ENCODE data around the gene MRC2.

The MRC2 gene

DNA sequence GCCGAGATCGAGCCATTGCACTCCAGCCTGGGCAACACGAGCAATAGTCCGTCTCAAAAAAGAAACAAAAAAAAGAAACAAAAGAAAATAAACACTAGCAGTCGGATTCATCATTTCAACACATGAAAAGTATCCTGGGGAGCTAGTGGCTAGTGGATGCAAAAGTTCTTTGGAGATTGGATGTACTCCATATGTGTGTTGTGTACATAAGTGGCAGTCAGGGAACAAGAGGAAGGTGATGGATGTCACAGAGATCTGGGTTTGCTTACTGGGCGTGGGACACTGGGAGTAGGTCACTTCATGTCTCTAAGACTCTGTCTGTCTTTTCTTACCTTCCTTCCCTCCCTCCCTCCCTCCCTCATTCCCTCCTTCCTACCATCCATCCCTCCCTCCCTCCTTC, 35.4 kb downstream of the MRC2 start:
- no peak for DNase-seq

- no peak for DNase-seq
These were observed 35.8 kb downstream of the MRC2 start for GRCh38 chr17:62663304-62663703.

GRCh38 chr17:62664336-62665120, 37.1 kb downstream of the MRC2 start:
- DNase-seq, result no peak

- DNase-seq, result no peak
These were observed 38.1 kb downstream of the MRC2 start for GRCh38 chr17:62665599-62665998.

- DNase-seq, result no peak
These were observed 38.8 kb downstream of the MRC2 start for GRCh38 chr17:62666061-62666800.

DNA sequence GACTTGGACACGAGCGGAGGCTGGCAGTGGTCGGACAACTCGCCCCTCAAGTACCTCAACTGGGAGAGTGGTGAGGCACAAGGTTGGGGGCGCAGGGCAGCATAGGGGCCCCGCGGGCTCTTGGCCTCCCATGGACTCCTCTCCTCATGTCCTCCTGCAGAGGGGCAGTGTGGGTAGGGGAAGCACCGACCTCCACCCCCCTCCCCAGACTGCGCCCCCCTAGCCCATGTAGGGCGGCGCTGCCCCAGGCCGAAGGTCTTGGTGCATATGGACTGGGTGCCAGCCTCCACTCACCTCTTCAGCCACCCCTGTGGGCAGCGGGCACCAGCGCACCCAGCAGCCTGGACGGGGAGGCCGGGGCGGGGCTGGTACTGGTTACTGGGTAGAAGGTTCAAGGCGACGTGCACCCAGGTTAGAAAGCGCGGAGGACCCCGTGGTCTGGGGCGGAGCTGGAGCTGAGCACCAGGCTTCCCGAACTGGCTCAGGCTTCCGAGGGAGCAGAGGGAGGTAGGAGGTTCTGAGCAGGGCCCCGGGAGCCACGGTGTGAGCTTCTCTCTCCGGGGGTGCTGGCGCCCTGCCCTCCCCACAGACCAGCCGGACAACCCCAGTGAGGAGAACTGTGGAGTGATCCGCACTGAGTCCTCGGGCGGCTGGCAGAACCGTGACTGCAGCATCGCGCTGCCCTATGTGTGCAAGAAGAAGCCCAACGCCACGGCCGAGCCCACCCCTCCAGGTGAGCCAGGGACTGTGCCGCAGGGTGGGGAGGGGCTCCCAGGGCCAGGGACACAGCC, 39.5 kb downstream of the MRC2 start:
- DNase-seq, result no peak

- DNase-seq, result no peak
These were observed 40.8 kb downstream of the MRC2 start for GRCh38 chr17:62668091-62668804.

- DNase-seq, result no peak
These were observed 42.8 kb downstream of the MRC2 start for GRCh38 chr17:62670202-62670821.

GRCh38 chr17:62671553-62671952, 44.1 kb downstream of the MRC2 start:
- DNase-seq, result no peak

GRCh38 chr17:62672957-62673356, 45.5 kb downstream of the MRC2 start:
- no peak for DNase-seq

- DNase-seq, result no peak
These were observed 46.3 kb downstream of the MRC2 start for GRCh38 chr17:62673614-62674362.

DNA sequence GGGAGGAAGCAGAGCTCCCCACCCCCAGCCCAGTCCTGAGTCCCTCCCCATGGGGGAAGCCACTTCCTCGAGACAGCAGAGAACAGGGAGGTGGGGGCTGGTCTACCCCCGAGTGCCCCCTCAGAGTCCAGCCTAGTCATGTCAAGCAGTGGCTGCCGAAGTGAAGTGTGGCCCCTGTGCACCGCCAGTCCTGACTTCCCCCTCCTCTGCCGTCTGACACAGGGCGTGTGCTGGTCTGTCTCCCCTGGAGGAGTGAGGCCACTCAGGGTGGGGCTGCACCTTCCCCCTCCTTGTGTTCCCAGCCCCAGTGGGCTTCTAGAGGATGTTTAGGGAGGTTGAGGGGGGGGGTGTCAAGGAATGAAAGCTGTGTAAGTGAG, 46.9 kb downstream of the MRC2 start:
- DNase-seq, result no peak

DNA sequence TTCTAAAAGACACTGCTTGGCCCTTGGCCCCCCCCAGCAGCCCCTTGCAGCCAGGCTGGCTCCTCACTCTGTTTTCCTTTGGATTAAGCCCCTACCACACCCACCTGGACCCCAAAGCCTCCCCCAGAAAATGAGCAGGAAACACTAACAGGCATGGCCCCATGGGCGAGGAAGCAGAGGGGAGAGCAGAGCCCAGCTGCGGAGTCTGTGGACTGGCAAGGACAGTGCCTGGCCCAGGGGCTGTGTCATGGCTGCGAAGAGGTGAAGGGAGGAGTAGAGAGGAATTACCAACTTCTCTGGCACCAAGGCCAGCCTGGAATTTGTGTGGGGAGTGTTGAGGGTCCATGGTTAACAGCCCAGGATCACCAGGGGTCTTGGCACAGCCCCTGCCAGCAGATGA, 47.4 kb downstream of the MRC2 start:
- no peak for DNase-seq

DNA sequence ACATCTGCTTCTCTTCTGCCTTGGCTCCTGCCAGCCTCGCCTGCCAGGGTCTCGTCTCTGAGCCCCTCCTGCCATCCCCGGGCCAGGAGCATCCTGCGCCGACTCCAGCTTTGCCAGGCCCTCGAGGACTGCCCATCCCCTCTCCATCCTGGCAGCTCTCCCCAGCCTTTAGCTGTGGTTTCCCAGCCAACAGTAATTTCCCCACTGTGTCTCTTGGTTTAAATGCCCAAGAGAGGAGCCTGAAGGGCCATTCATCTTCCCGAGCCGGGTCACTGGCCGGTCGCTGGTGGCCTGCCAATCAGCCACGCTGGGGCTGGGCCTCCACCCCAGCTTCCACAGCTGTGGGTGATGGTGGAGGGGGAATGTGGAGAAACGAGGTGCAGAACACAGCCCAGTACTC, 47.8 kb downstream of the MRC2 start:
- no peak for DNase-seq

GRCh38 chr17:62675701-62676100, 48.2 kb downstream of the MRC2 start:
- no peak for DNase-seq

GRCh38 chr17:62676231-62676943, 48.9 kb downstream of the MRC2 start:
- no peak for DNase-seq

- no peak for DNase-seq
These were observed 49.6 kb downstream of the MRC2 start for GRCh38 chr17:62676952-62677596.

DNA sequence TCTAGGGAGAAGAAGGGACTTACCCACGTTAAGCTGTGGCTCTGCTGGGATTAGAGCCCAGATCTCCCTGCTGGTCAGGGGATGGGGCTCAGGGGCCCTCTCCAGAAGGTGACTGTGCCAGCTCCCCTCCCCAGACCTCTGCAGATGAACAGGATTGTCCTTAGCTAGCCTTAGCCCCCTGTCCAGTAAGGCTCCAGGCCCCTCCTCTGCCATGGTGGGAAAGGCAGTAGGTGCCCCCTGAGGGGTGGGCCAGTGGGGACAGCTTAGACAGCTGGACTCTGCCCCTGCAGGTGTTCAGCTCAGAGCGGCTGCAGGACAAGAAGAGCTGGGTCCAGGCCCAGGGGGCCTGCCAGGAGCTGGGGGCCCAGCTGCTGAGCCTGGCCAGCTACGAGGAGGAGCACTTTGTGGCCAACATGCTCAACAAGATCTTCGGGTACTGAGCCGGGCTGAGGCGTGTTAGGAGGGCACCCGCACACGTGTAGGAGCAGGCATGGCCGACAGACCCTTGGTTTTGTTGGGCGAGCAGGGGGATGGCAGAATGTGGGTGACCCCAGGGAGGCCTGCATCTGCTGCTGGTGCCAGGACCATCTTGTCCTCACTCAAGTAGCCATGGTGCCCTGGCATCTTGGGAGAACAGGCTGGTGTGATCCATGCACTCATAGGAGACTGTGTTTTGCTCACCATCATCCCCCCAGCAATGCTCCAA, 50.9 kb downstream of the MRC2 start:
- DNase-seq, result no peak

- no peak for DNase-seq
These were observed 52.5 kb downstream of the MRC2 start for GRCh38 chr17:62679866-62680377.
